Spinal cord (tissue), 10 donors: ENCODE results near the gene CRLF1. TPM values are rescaled to one million over a fixed set of nuclear protein-coding genes. Genes with fewer than 3 reads are reported as not detected.
"Not testable (repeated sequence)": the region's sequence is repeated elsewhere in the genome, so short reads cannot be mapped to it uniquely, and the experiment has no call there.

Experiments used
- DNase-seq, 6 donors: peaks; one replicate each; pipeline versions ENCODE4 v3.0.0 to v3.0.0-alpha.2; 2013 to 2015; ENCODE audit warnings: low spot score in 6 of 6, low read depth in 4 of 6
- H3K27ac ChIP-seq: one replicate; pipeline ENCODE4 v1.5.1; 2013; ENCODE audit warnings: low read depth, low read length, control low read depth
- H3K27me3 ChIP-seq: one replicate; pipeline ENCODE4 v1.6.1; 2013; ENCODE audit warnings: low read length; ENCODE audit not compliant: control insufficient read depth, insufficient read depth
- H3K36me3 ChIP-seq: one replicate; pipeline ENCODE4 v1.6.1; 2013; ENCODE audit warnings: low read length; ENCODE audit not compliant: control insufficient read depth, insufficient read depth
- H3K4me1 ChIP-seq: one replicate; pipeline ENCODE4 v1.6.1; 2013; ENCODE audit warnings: low read length; ENCODE audit not compliant: control insufficient read depth, insufficient read depth
- H3K4me3 ChIP-seq: one replicate; pipeline ENCODE4 v1.5.1; 2013; ENCODE audit warnings: low read depth, low read length, control low read depth
- H3K9me3 ChIP-seq: one replicate; pipeline ENCODE4 v1.6.1; 2013; ENCODE audit warnings: low read length; ENCODE audit not compliant: control insufficient read depth, insufficient read depth
- WGBS: methylation state at CpG from one replicate; pipeline ENCODE4 v1.1.5; 2013; ENCODE audit warnings: missing lambda C conversion rate; ENCODE audit not compliant: insufficient coverage; 5-methylcytosine and 5-hydroxymethylcytosine counted together
- polyA plus RNA-seq, 2 donors: library from polyadenylated mRNA; unstranded; fragments of 120-200 nt; gene quantifications; one replicate each; pipeline ENCODE4 v1.2.1, GENCODE V29; 2013; ENCODE audit not compliant: insufficient read length in 2 of 2
- total RNA-seq, 2 donors: library from RNA; depleted of rRNA in 1 of 2; stranded (reverse); fragments of 120-200 nt in 1 of 2; fragments of >200 nt in 1 of 2; gene quantifications; one replicate each; pipeline versions ENCODE4 v1.2.3 to v1.2.4, GENCODE V29; 2013 to 2014
- donor health status: healthy.

CRLF1 gene
- total and polyA plus RNA-seq, 4 donors: 3.1 to 27.2 (median 13.9) TPM

GRCh38 chr19:18603958-18604819, 2.4 kb downstream of the CRLF1 start:
- no peaks in the 10 kb centered on the region for H3K36me3 ChIP-seq

GRCh38 chr19:18603255-18603957, 3.2 kb downstream of the CRLF1 start:
- H3K4me3 ChIP-seq: no peak overlapping the region
- H3K36me3 ChIP-seq: no peaks in the 10 kb centered on the region
- H3K27ac ChIP-seq: no peak overlapping the region
- DNase-seq: no peak
- peaks cover 71% of the 10 kb centered on the region for H3K27me3 ChIP-seq
- H3K9me3 ChIP-seq: no peaks in the 10 kb centered on the region
- WGBS: 8% methylated on average over 28 of the region's 32 CpGs
- H3K4me1 ChIP-seq: peaks cover 35% of the 10 kb centered on the region

More at GRCh38 chr19:18603958-18604819, 2.4 kb downstream of the CRLF1 start:
- no peak for DNase-seq
- 15% methylated on average over 11 of the region's 26 CpGs for WGBS
- H3K4me1 ChIP-seq: peaks cover 35% of the 10 kb centered on the region
- no peak overlapping the region for H3K4me3 ChIP-seq
- H3K27ac ChIP-seq: no peak overlapping the region
- no peaks in the 10 kb centered on the region for H3K9me3 ChIP-seq
- peaks cover 75% of the 10 kb centered on the region for H3K27me3 ChIP-seq

- H3K27ac ChIP-seq: no peak overlapping the region
- H3K4me1 ChIP-seq: peaks cover 27% of the 10 kb centered on the region
- DNase-seq: no peak
- peaks cover 68% of the 10 kb centered on the region for H3K27me3 ChIP-seq
- no peaks in the 10 kb centered on the region for H3K36me3 ChIP-seq
- no peak overlapping the region for H3K4me3 ChIP-seq
- H3K9me3 ChIP-seq: no peaks in the 10 kb centered on the region
- WGBS: 76% methylated on average over 2 of the region's 4 CpGs
Observed at GRCh38 chr19:18601875-18602274, 4.7 kb downstream of the CRLF1 start.

GRCh38 chr19:18600692-18601397, 5.8 kb downstream of the CRLF1 start:
- Histone ChIP-seq H3K27me3 (peaks cover 69% of the 10 kb centered on the region), H3K4me1 (peaks cover 26% of the 10 kb centered on the region)
- not testable (repeated sequence) for H3K36me3 ChIP-seq, H3K4me3 ChIP-seq, H3K27ac ChIP-seq, DNase-seq, H3K9me3 ChIP-seq
- 93% methylated on average over 11 of the region's 15 CpGs for WGBS

GRCh38 chr19:18599485-18599884, 7.1 kb downstream of the CRLF1 start:
- no peak for DNase-seq
- H3K9me3 ChIP-seq: no peaks in the 10 kb centered on the region
- H3K4me3 ChIP-seq: no peak overlapping the region
- 91% methylated on average over 20 of the region's 20 CpGs for WGBS
- H3K27me3 ChIP-seq: peaks cover 57% of the 10 kb centered on the region
- H3K36me3 ChIP-seq: no peaks in the 10 kb centered on the region
- H3K4me1 ChIP-seq: peaks cover 30% of the 10 kb centered on the region
- no peak overlapping the region for H3K27ac ChIP-seq

- Histone ChIP-seq H3K27me3 (peaks cover 43% of the 10 kb centered on the region), H3K36me3 (peaks cover 4% of the 10 kb centered on the region), H3K4me1 (peaks cover 31% of the 10 kb centered on the region), H3K9me3 (no peaks in the 10 kb centered on the region), H3K4me3 (no peak overlapping the region), H3K27ac (no peak overlapping the region)
- 59% methylated on average over 14 of the region's 25 CpGs for WGBS
- DNase-seq: no peak
Observed at GRCh38 chr19:18597809-18598660, 8.6 kb downstream of the CRLF1 start.

GRCh38 chr19:18596752-18597157, 9.8 kb downstream of the CRLF1 start:
- H3K27ac ChIP-seq: no peak overlapping the region
- 23% methylated on average over 17 of the region's 21 CpGs for WGBS
- H3K36me3 ChIP-seq: peaks cover 11% of the 10 kb centered on the region
- H3K4me3 ChIP-seq: no peak overlapping the region
- no peak for DNase-seq
- H3K9me3 ChIP-seq: no peaks in the 10 kb centered on the region
- H3K4me1 ChIP-seq: peaks cover 37% of the 10 kb centered on the region
- H3K27me3 ChIP-seq: peaks cover 34% of the 10 kb centered on the region

GRCh38 chr19:18595475-18595874, 11.1 kb downstream of the CRLF1 start:
- H3K36me3 ChIP-seq: peaks cover 18% of the 10 kb centered on the region
- DNase-seq: no peak
- WGBS: 45% methylated on average over 4 of the region's 6 CpGs
- H3K4me1 ChIP-seq: peaks cover 44% of the 10 kb centered on the region
- no peaks in the 10 kb centered on the region for H3K9me3 ChIP-seq
- no peak overlapping the region for H3K27ac ChIP-seq
- peaks cover 30% of the 10 kb centered on the region for H3K27me3 ChIP-seq
- no peak overlapping the region for H3K4me3 ChIP-seq
